GM21619 (cell line): Measurements from ENCODE around the gene IRF7.

Experiments
- ATAC-seq: cut with Tn5 transposase; IDR thresholded peaks from one replicate; pipeline ENCODE4 v1.9.1; 2021; ENCODE audit not compliant: unreplicated experiment

The IRF7 gene

DNA sequence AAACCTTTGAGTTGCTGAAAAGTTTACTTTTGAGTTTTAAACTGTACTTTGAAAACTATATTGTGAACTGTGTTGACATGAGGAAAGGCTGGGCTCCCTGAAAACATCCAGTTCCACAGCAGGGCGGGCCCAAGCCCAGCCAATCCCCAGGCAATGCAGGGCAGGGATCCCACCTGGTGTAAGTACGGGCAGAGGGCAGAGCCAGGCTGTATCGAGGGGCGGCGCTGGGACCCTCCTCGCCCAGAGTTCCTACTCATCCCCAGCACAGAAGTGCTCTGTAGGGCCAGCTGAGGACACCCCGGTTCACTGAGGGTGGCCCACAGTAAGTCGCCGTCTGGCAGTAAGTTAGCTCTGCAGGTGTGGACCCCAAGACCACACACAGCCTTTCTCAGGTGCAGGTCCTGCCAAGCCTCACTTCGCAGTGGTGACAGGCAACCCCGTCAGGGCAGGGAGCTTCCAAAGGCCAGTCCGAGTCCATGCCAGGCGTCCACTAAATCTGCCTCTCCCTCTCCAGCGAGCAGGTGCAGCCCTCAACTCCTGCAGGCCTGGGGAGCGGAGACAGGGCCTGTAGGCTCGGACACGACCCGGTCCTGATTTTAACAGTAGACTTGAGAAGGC lies 48.6 kb downstream of the IRF7 start:
- no peak for ATAC-seq

GRCh38 chr11:565921-566509 lies 49.7 kb downstream of the IRF7 start:
- ATAC-seq: no peak

- ATAC-seq: no peak
Observed at GRCh38 chr11:563812-564578, 51.8 kb downstream of the IRF7 start.

DNA sequence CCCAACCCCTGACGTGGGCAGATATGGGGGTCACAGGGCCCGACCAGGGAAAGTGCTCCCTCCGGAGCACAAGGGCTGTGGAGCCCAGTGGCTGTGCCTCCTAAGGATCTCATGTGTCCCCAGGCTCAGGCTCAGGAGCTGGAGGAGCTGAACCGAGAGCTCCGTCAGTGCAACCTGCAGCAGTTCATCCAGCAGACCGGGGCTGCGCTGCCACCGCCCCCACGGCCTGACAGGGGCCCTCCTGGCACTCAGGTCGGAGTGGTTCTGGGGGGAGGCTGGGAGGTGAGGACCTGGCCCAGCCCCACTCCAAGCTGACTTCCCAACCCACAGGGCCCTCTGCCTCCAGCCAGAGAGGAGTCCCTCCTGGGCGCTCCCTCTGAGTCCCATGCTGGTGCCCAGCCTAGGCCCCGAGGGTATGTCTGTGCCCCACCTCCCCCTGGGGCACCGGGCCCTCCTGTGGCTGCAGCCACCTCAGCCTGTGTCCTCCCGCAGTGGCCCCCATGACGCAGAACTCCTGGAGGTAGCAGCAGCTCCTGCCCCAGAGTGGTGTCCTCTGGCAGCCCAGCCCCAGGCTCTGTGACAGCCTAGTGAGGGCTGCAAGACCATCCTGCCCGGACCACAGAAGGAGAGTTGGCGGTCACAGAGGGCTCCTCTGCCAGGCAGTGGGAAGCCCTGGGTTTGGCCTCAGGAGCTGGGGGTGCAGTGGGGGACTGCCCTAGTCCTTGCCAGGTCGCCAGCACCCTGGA lies 52.5 kb downstream of the IRF7 start:
- no peak for ATAC-seq
